H1 (cell line): ENCODE measurements around the gene STX17. TPM values are rescaled to one million over a fixed set of nuclear protein-coding genes. Genes with fewer than 3 reads are reported as not detected.

ENCODE experiments used
- CTCF ChIA-PET: fragments of 300-600 bp; sonication (Branson Sonifier 250); formaldehyde crosslinking; loops from one replicate; lab custom pipeline; 2021; ENCODE audit not compliant: partially characterized antibody; lab: Charles Lee
- POLR2A ChIA-PET: fragments of 300-600 bp; sonication (Branson Sonifier 250); formaldehyde crosslinking; loops from one replicate; lab custom pipeline; 2021; ENCODE audit warnings: inconsistent platforms; ENCODE audit not compliant: partially characterized antibody; lab: Charles Lee
- DNase-seq, 2 experiments: peaks; one replicate each; pipeline versions ENCODE4 v3.0.0 to v3.0.0-alpha.2; 2010 to 2022; ENCODE audit warnings: low spot score in 2 of 2, low read depth in 1 of 2, mixed read lengths in 1 of 2
- FAIRE-seq: peaks from 2 replicates; lab custom pipeline; 2011; peaks lifted over from hg19 to GRCh38; lab: Jason Lieb, UNC
- H2AFZ ChIP-seq: 2 replicates; pipeline ENCODE4 v1.8.1; 2012; ENCODE audit warnings: low read length, inconsistent platforms
- H2AK5ac ChIP-seq: 2 replicates; pipeline ENCODE4 v1.6.1; 2013; ENCODE audit warnings: low read depth, low read length
- H2BK120ac ChIP-seq: replicated peaks from 2 replicates; pipeline ENCODE3; 2013; ENCODE audit warnings: low read depth, low read length, inconsistent platforms
- H2BK12ac ChIP-seq: 2 replicates; pipeline ENCODE4 v1.6.1; 2013; ENCODE audit warnings: low read depth, low read length
- H2BK15ac ChIP-seq: 2 replicates; pipeline ENCODE4 v1.6.1; 2013; ENCODE audit warnings: low read length
- H2BK20ac ChIP-seq: 2 replicates; pipeline ENCODE4 v1.6.1; 2013; ENCODE audit warnings: low read length
- H2BK5ac ChIP-seq: 2 replicates; pipeline ENCODE4 v1.6.1; 2013; ENCODE audit warnings: low read depth, low read length
- H3K14ac ChIP-seq: 2 replicates; pipeline ENCODE4 v1.6.1; 2013; ENCODE audit warnings: inconsistent platforms; ENCODE audit not compliant: insufficient read length
- H3K18ac ChIP-seq: 2 replicates; pipeline ENCODE4 v1.6.1; 2013; ENCODE audit warnings: low read length; ENCODE audit errors: extremely low read depth
- H3K23ac ChIP-seq: 2 replicates; pipeline ENCODE4 v1.6.1; 2013; ENCODE audit warnings: inconsistent platforms; ENCODE audit not compliant: insufficient read length
- H3K23me2 ChIP-seq: 2 replicates; pipeline ENCODE4 v1.6.1; 2013; ENCODE audit warnings: low read depth, low read length
- H3K27ac ChIP-seq: 2 replicates; pipeline ENCODE4 v1.6.1; 2011; ENCODE audit warnings: low read depth, low read length, inconsistent platforms
- H3K27me3 ChIP-seq, 4 experiments: replicated peaks in 1 of 4; 1 replicate in 1 of 4; 2 replicates in 3 of 4; pipeline versions ENCODE4 v1.6.1 to v1.8.1; 2011 to 2013; ENCODE audit warnings: low read length in 3 of 4, mild to moderate bottlenecking in 3 of 4, inconsistent platforms in 2 of 4, mixed read lengths in 2 of 4, moderate library complexity in 1 of 4; ENCODE audit not compliant: control insufficient read depth in 3 of 4, insufficient read depth in 3 of 4; ENCODE audit errors: extremely low read depth in 1 of 4
- H3K36me3 ChIP-seq, 4 experiments: 2 replicates each; pipeline versions ENCODE4 v1.6.1 to v1.8.1; 2011 to 2013; ENCODE audit warnings: mild to moderate bottlenecking in 4 of 4, low read length in 3 of 4, moderate library complexity in 2 of 4, control low read depth in 1 of 4, inconsistent platforms in 1 of 4; ENCODE audit not compliant: insufficient read depth in 4 of 4, control insufficient read depth in 2 of 4
- H3K4ac ChIP-seq: replicated peaks from 2 replicates; pipeline ENCODE3; 2013; ENCODE audit warnings: low read length, low read depth, mixed read lengths, inconsistent platforms; ENCODE audit not compliant: insufficient read length
- H3K4me1 ChIP-seq, 4 experiments: replicated peaks in 1 of 4; 1 replicate in 1 of 4; 2 replicates in 3 of 4; pipeline versions ENCODE4 v1.6.1 to v1.8.1; 2011 to 2013; ENCODE audit warnings: low read length in 3 of 4, inconsistent platforms in 2 of 4, mixed read lengths in 1 of 4; ENCODE audit not compliant: insufficient read depth in 4 of 4, control insufficient read depth in 3 of 4
- H3K4me2 ChIP-seq, 2 experiments: 2 replicates each; pipeline versions ENCODE4 v1.6.1 to v1.8.1; 2011 to 2013; ENCODE audit warnings: low read depth in 2 of 2, low read length in 2 of 2, control low read depth in 1 of 2, inconsistent platforms in 1 of 2, mild to moderate bottlenecking in 1 of 2; ENCODE audit not compliant: insufficient read depth in 1 of 2
- H3K4me3 ChIP-seq, 4 experiments: fragments of 200-600, 300-600 bp in 1 of 4; sonication (generic), shearing (Covaris generic), sonication (Bioruptor Twin) in 1 of 4; 2 replicates each; pipeline versions ENCODE4 v1.5.1 to v1.8.1; 2011 to 2016; ENCODE audit warnings: low read length in 4 of 4, low read depth in 3 of 4, control low read depth in 2 of 4, inconsistent platforms in 2 of 4, mild to moderate bottlenecking in 2 of 4, mixed read lengths in 1 of 4, moderate library complexity in 1 of 4; ENCODE audit not compliant: insufficient read depth in 2 of 4; ENCODE audit errors: extremely low read depth in 1 of 4
- H3K56ac ChIP-seq: replicated peaks from 2 replicates; pipeline ENCODE3; 2013; ENCODE audit warnings: low read depth, mild to moderate bottlenecking, mixed read lengths, low read length, inconsistent platforms; ENCODE audit not compliant: insufficient read length
- H3K79me1 ChIP-seq: 2 replicates; pipeline ENCODE4 v1.6.1; 2013; ENCODE audit warnings: low read depth, low read length, control low read depth
- H3K79me2 ChIP-seq, 2 experiments: 2 replicates each; pipeline versions ENCODE4 v1.6.1 to v1.8.1; 2012 to 2013; ENCODE audit warnings: low read length in 2 of 2, mild to moderate bottlenecking in 2 of 2, inconsistent platforms in 1 of 2; ENCODE audit not compliant: insufficient read depth in 2 of 2, control insufficient read depth in 1 of 2
- H3K9ac ChIP-seq, 4 experiments: replicated peaks in 1 of 4; 1 replicate in 1 of 4; 2 replicates in 3 of 4; pipeline versions ENCODE4 v1.6.1 to v1.8.1; 2011 to 2013; ENCODE audit warnings: low read depth in 3 of 4, low read length in 3 of 4, control low read depth in 2 of 4, mild to moderate bottlenecking in 2 of 4, moderate library complexity in 2 of 4, inconsistent platforms in 1 of 4; ENCODE audit errors: extremely low read depth in 1 of 4
- H3K9me3 ChIP-seq, 2 experiments: 2 replicates each; pipeline versions ENCODE4 v1.6.1 to v1.8.1; 2012 to 2013; ENCODE audit warnings: mild to moderate bottlenecking in 2 of 2, moderate library complexity in 2 of 2, control low read depth in 1 of 2, inconsistent platforms in 1 of 2, low read depth in 1 of 2, low read length in 1 of 2, mixed read lengths in 1 of 2; ENCODE audit not compliant: insufficient read depth in 2 of 2
- H4K20me1 ChIP-seq, 2 experiments: replicated peaks in 1 of 2; 2 replicates each; pipeline versions ENCODE3 to v1.8.1; 2011 to 2013; ENCODE audit warnings: inconsistent platforms in 2 of 2, low read length in 2 of 2, mild to moderate bottlenecking in 1 of 2; ENCODE audit not compliant: insufficient read depth in 2 of 2, control insufficient read depth in 1 of 2
- H4K5ac ChIP-seq: 2 replicates; pipeline ENCODE4 v1.6.1; 2013; ENCODE audit warnings: low read length, low read depth, mixed read lengths, inconsistent platforms; ENCODE audit not compliant: insufficient read length
- H4K8ac ChIP-seq: 2 replicates; pipeline ENCODE4 v1.8.0; 2013; ENCODE audit warnings: mild to moderate bottlenecking, moderate library complexity, low read length, inconsistent platforms; ENCODE audit not compliant: insufficient read depth; ENCODE audit errors: extremely low read depth
- H4K91ac ChIP-seq: replicated peaks from 2 replicates; pipeline ENCODE3; 2013; ENCODE audit warnings: low read length, mixed read lengths, inconsistent platforms; ENCODE audit not compliant: insufficient read length
- CEBPB ChIP-seq: IDR thresholded peaks from 2 replicates; pipeline ENCODE4 v1.6.1; 2012; ENCODE audit warnings: low read depth, low read length
- CREB1 ChIP-seq: IDR thresholded peaks from 2 replicates; pipeline ENCODE4 v1.6.1; 2012; ENCODE audit warnings: inconsistent platforms
- CTBP2 ChIP-seq: IDR thresholded peaks from 2 replicates; pipeline ENCODE4 v1.7.0; 2011; ENCODE audit warnings: borderline replicate concordance, mild to moderate bottlenecking, moderate library complexity, mixed read lengths, low read length; ENCODE audit not compliant: insufficient read depth, insufficient read length
- FOSL1 ChIP-seq: IDR thresholded peaks from 2 replicates; pipeline ENCODE4 v1.6.1; 2011; ENCODE audit warnings: mild to moderate bottlenecking, low read depth, low read length, moderate library complexity; ENCODE audit not compliant: insufficient read depth
- POLR2A ChIP-seq, 2 experiments: IDR thresholded peaks; 1 replicate in 1 of 2; 2 replicates in 1 of 2; pipeline ENCODE4 v1.6.1; 2011; ENCODE audit warnings: low read depth in 2 of 2, low read length in 2 of 2, mild to moderate bottlenecking in 2 of 2; ENCODE audit errors: control extremely low read depth in 1 of 2
- RAD21 ChIP-seq, 2 experiments: IDR thresholded peaks in 1 of 2; conservative IDR thresholded peaks in 1 of 2; 2 replicates each; pipeline ENCODE4 v1.6.1; 2011; ENCODE audit warnings: low read depth in 2 of 2, low read length in 2 of 2, improper control_type of control experiment in 1 of 2, inconsistent platforms in 1 of 2, mild to moderate bottlenecking in 1 of 2, moderate library complexity in 1 of 2
- RBBP5 ChIP-seq: IDR thresholded peaks from 2 replicates; pipeline ENCODE4 v1.7.1; 2012; ENCODE audit warnings: low read depth, mild to moderate bottlenecking, inconsistent platforms, low read length, moderate library complexity, borderline replicate concordance
- SRF ChIP-seq: IDR thresholded peaks from 2 replicates; pipeline ENCODE4 v1.6.1; 2011; ENCODE audit warnings: mild to moderate bottlenecking, low read depth, low read length, moderate library complexity
- SUZ12 ChIP-seq: fragments of 200-600 bp; sonication (generic); IDR thresholded peaks from 2 replicates; pipeline ENCODE4 v1.6.1; 2012; ENCODE audit warnings: mild to moderate bottlenecking, inconsistent platforms, low read length, moderate library complexity, mixed read lengths
- TAF7 ChIP-seq: optimal IDR thresholded peaks from 2 replicates; pipeline ENCODE3; 2011; ENCODE audit warnings: low read depth, mild to moderate bottlenecking, inconsistent platforms, low read length, moderate library complexity, borderline replicate concordance
- WGBS, 2 experiments: shearing (Covaris generic) in 1 of 2; methylation state at CpG; one replicate each; pipeline versions ENCODE4 v1.1.6 to v1.1.7; 2013 to 2015; ENCODE audit warnings: low lambda C conversion rate in 2 of 2, mixed read lengths in 2 of 2, inconsistent platforms in 1 of 2, low coverage in 1 of 2, missing lambda C conversion rate in 1 of 2; ENCODE audit not compliant: insufficient replicate concordance in 2 of 2, insufficient coverage in 1 of 2, insufficient read length in 1 of 2; ENCODE audit errors: extremely low coverage in 1 of 2, missing lambda C conversion rate in 1 of 2; 5-methylcytosine and 5-hydroxymethylcytosine counted together
- polyA plus RNA-seq, 7 experiments: library from polyadenylated mRNA; depleted of rRNA in 3 of 7; stranded (reverse) in 5 of 7; unstranded in 2 of 7; fragments of >200 nt in 5 of 7; fragments of 200-250 nt in 2 of 7; gene quantifications; 1 replicate in 5 of 7; 2 replicates in 1 of 7; 4 replicates in 1 of 7; pipeline versions ENCODE4 v1.2.1 to v1.2.3, GENCODE V29; 2011 to 2013; ENCODE audit warnings: missing spikeins in 2 of 7, mixed read lengths in 2 of 7
- total RNA-seq: library from RNA; stranded (reverse); fragmentation: NEBNext Ultra II Directional; extraction: Animal tissue kit (Norgen Biotek cat#: 25700); gene quantifications from 2 replicates; pipeline ENCODE4 v1.2.1, GENCODE V29; 2021
- TF ChIP-seq, protein P1 (sequence below): IDR thresholded peaks from 2 replicates; pipeline ENCODE4 v1.6.1; 2012; ENCODE audit warnings: inconsistent platforms

The STX17 gene
- total and polyA plus RNA-seq, 2 of the 8 experiments (the other 6 are each of a cell fraction or from before 2014, with no cell fraction given): 4.5 to 16.3 TPM

DNA sequence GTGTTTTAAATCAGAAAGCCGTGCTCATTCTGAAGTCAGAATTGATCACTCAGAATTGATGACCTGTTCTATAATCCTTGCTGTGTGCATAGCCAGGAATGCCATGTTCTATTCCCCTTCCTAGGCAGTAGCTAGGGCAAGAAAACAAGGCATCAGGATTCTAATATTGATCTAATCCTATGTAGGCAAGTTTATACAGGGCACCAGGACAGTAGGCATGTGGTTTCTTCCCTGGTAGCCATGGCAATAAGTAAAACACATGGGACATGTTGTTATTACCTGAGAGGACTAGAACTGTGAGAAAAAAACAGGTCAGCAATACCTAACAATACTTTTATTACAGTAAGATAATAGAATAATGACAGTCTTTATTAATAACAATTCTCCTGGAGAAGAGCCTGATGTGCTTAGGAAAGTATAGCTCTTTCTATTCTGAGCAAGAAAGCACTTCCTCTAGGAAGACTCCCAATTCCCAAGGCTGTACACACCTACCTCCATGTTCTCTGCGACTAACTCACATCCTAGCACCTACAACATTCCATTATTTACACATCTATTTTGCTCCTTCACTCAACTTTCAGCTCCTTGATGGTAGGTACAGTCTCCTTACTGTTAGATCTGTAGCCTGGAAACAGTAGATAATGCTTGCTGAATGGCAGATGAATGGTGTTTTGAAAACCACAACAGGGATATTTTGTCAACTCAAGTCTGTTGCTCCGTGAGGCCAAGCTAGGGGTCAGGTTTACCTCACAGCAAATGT is 70.8 kb downstream of the STX17 start:
- no peaks in the 10 kb centered on the region for H3K79me2 ChIP-seq
- H2BK5ac ChIP-seq: no peak overlapping the region
- H3K4me2 ChIP-seq: no peak overlapping the region
- no peak overlapping the region for H2BK12ac ChIP-seq
- no peak overlapping the region for H3K23ac ChIP-seq
- H3K27ac ChIP-seq: no peak overlapping the region
- H3K27me3 ChIP-seq: no peaks in the 10 kb centered on the region
- no peak overlapping the region for H2BK15ac ChIP-seq
- H2BK120ac ChIP-seq: no peak overlapping the region
- TF ChIP-seq RBBP5 (no peak), FOSL1 (no peak), CEBPB (no peak), CREB1 (no peak), POLR2A (IDR thresholded peaks at IDR 0.05; ENCODE audit: control extremely low read depth in 1 of 2, low read depth in 2 of 2, low read length in 2 of 2) (no peak), RAD21 (IDR thresholded peaks at IDR 0.05 in 1 of 2, conservative IDR thresholded peaks at IDR 0.05 in 1 of 2; ENCODE audit: low read depth in 2 of 2, low read length in 2 of 2) (no peak), SRF (no peak), TAF7 (no peak), SUZ12 (no peak), CTBP2 (no peak)
- TF ChIP-seq, protein P1, sequence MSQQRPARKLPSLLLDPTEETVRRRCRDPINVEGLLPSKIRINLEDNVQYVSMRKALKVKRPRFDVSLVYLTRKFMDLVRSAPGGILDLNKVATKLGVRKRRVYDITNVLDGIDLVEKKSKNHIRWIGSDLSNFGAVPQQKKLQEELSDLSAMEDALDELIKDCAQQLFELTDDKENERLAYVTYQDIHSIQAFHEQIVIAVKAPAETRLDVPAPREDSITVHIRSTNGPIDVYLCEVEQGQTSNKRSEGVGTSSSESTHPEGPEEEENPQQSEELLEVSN: no peak
- FAIRE-seq: no peak
- no peaks in the 10 kb centered on the region for H3K36me3 ChIP-seq
- no peak overlapping the region for H3K9ac ChIP-seq
- POLR2A ChIA-PET: no interaction called here
- no peak for DNase-seq
- H3K4me3 ChIP-seq: no peak overlapping the region
- no peak overlapping the region for H2BK20ac ChIP-seq
- no peak overlapping the region for H3K18ac ChIP-seq
- H3K9me3 ChIP-seq: no peaks in the 10 kb centered on the region
- H4K91ac ChIP-seq: no peak overlapping the region
- H3K14ac ChIP-seq: no peak overlapping the region
- H2AFZ ChIP-seq: no peak overlapping the region
- no peaks in the 10 kb centered on the region for H3K4me1 ChIP-seq
- H3K56ac ChIP-seq: no peak overlapping the region
- H4K8ac ChIP-seq: no peak overlapping the region
- WGBS, 2 experiments: 92% methylated on average over 3 of the region's 3 CpGs; no CpG with 5 or more reads in 1 of the 2 experiments
- no peaks in the 10 kb centered on the region for H3K23me2 ChIP-seq
- no peaks in the 10 kb centered on the region for H4K20me1 ChIP-seq
- H3K79me1 ChIP-seq: no peaks in the 10 kb centered on the region
- CTCF ChIA-PET: interaction anchor here (0.9 to 1.3 kb wide), 2 partner anchors 30 to 256 kb away, joined by 3 to 5 read pairs; no protein-coding TSS in a partner anchor
- H4K5ac ChIP-seq: no peak overlapping the region
- no peak overlapping the region for H2AK5ac ChIP-seq
- H3K4ac ChIP-seq: no peak overlapping the region
